Measurements from ENCODE around the gene PRPS1. TPM values are rescaled to one million over a fixed set of nuclear protein-coding genes. Genes with fewer than 3 reads are reported as not detected.
"Not testable (repeated sequence)": the region's sequence is repeated elsewhere in the genome, so short reads cannot be mapped to it uniquely, and the experiment has no call there.

PRPS1 gene
- total and polyA plus RNA-seq, 2 experiments from 2014 or later: 91.1 to 149 TPM

DNA sequence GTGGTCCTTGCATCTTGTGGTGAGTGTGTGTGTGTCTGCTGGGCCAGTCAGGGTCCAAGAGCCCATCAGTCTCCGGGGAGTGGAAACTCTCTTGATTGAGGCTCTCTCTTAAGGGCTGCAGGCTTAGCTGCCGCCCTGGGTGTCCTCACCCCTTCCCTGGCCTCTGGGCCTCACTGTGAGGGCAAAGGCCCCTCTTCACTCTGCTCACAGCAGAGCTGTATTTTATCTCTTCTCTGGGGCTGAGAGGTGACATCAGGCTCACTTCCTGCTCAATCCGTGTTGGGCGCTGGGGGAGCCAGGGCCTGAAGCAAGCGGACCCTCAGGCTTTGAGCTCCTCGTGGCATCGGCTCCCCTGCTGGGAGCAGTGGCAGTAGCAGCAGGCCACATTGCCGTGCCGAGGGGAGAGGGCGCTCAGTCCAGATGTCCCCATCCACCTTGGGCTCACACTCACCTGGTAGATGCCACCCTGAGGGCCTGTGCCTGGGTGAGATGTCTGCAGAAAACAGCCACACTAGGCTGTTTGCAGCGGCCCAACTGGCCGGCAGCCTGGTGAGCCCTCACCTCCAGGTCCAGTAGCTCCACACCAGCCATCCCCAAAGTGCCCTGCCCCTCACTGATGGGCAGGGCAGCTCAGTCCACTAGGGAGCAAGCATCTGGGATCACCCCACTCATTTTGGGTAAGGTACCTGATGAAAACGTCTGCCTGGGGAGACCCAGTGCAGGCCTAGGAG is 24.7 kb upstream of the PRPS1 start:
- no peak overlapping the region for H3K27ac ChIP-seq (ENCODE audit: low read depth)
- no peak overlapping the region for H3K4me3 Mint-ChIP-seq

DNA sequence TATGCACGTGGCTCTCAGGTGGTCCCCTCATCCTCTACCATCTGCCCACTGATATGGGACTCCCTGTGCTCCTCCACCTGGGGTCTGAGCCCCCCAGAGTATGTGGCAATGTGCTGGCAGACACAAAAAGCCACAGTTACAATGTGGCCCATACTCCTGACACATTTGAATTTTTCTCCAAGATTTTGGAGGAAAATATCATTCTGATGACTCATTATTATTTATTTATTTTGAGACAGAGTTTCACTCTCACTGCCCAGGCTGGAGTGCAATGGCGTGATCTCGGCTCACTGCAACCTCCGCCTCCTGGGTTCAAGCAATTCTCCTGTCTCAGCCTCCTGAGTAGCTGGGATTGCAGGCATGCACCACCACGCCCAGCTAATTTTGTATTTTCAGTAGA is 19.2 kb upstream of the PRPS1 start:
- not testable (repeated sequence) for H3K4me2 ChIP-seq; H3K79me2 ChIP-seq (replicated peaks; ENCODE audit: insufficient read depth); H4K20me1 ChIP-seq (replicated peaks; ENCODE audit: insufficient read depth); H3K27ac ChIP-seq (ENCODE audit: low read depth); H3K27me3 Mint-ChIP-seq (ENCODE audit: insufficient read depth, low read depth, poor library complexity); H3K27me3 ChIP-seq (ENCODE audit: insufficient read depth); H3K36me3 Mint-ChIP-seq (ENCODE audit: low read depth); H3K27ac Mint-ChIP-seq; H3K4me3 Mint-ChIP-seq; H3K36me3 ChIP-seq (ENCODE audit: insufficient read depth); H2AFZ ChIP-seq; H3K9me2 ChIP-seq (ENCODE audit: insufficient read depth); DNase-seq (ENCODE audit: low spot score); H3F3A ChIP-seq (replicated peaks; ENCODE audit: low read depth); H3K4me3 ChIP-seq; H3K9me3 Mint-ChIP-seq; ATAC-seq; H3K4me1 Mint-ChIP-seq; H3K4me1 ChIP-seq (ENCODE audit: insufficient read depth)

More for the DNA sequence above, 24.7 kb upstream of the PRPS1 start:
- no peak overlapping the region; the same call in 1 of the 2 replicates for H3K27ac Mint-ChIP-seq
- no peaks in the 10 kb centered on the region for H3K9me3 Mint-ChIP-seq
- H3K4me1 ChIP-seq (ENCODE audit: insufficient read depth): peaks cover 4% of the 10 kb centered on the region; the same call in 1 of the 2 replicates
- no peaks in the 10 kb centered on the region for H3K36me3 ChIP-seq (ENCODE audit: insufficient read depth)
- H4K20me1 ChIP-seq (replicated peaks; ENCODE audit: insufficient read depth): no peaks in the 10 kb centered on the region
- no peak overlapping the region for H3K4me2 ChIP-seq
- H3K27me3 ChIP-seq (ENCODE audit: insufficient read depth): no peaks in the 10 kb centered on the region
- H3K27me3 Mint-ChIP-seq (ENCODE audit: insufficient read depth, low read depth, poor library complexity): peaks cover 2% of the 10 kb centered on the region
- TF ChIP-seq, protein P1, sequence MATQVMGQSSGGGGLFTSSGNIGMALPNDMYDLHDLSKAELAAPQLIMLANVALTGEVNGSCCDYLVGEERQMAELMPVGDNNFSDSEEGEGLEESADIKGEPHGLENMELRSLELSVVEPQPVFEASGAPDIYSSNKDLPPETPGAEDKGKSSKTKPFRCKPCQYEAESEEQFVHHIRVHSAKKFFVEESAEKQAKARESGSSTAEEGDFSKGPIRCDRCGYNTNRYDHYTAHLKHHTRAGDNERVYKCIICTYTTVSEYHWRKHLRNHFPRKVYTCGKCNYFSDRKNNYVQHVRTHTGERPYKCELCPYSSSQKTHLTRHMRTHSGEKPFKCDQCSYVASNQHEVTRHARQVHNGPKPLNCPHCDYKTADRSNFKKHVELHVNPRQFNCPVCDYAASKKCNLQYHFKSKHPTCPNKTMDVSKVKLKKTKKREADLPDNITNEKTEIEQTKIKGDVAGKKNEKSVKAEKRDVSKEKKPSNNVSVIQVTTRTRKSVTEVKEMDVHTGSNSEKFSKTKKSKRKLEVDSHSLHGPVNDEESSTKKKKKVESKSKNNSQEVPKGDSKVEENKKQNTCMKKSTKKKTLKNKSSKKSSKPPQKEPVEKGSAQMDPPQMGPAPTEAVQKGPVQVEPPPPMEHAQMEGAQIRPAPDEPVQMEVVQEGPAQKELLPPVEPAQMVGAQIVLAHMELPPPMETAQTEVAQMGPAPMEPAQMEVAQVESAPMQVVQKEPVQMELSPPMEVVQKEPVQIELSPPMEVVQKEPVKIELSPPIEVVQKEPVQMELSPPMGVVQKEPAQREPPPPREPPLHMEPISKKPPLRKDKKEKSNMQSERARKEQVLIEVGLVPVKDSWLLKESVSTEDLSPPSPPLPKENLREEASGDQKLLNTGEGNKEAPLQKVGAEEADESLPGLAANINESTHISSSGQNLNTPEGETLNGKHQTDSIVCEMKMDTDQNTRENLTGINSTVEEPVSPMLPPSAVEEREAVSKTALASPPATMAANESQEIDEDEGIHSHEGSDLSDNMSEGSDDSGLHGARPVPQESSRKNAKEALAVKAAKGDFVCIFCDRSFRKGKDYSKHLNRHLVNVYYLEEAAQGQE (IDR thresholded peaks at IDR 0.05; ENCODE audit: unreplicated experiment): no peak
- TF ChIP-seq ZNF331 (CRISPR knock-in tag; IDR thresholded peaks at IDR 0.05; ENCODE audit: low read depth) (no peak), STAT1 (IDR thresholded peaks at IDR 0.05; ENCODE audit: unreplicated experiment) (no peak), EZH2phosphoT487 (IDR thresholded peaks at IDR 0.05; ENCODE audit: unreplicated experiment) (no peak), NANOG (IDR thresholded peaks at IDR 0.05; ENCODE audit: borderline replicate concordance) (no peak), EZH2 (IDR thresholded peaks at IDR 0.05; ENCODE audit: low read depth, unreplicated experiment) (no peak), ZNF114 (CRISPR knock-in tag; IDR thresholded peaks at IDR 0.05) (no peak)
- TF ChIP-seq, protein P2, sequence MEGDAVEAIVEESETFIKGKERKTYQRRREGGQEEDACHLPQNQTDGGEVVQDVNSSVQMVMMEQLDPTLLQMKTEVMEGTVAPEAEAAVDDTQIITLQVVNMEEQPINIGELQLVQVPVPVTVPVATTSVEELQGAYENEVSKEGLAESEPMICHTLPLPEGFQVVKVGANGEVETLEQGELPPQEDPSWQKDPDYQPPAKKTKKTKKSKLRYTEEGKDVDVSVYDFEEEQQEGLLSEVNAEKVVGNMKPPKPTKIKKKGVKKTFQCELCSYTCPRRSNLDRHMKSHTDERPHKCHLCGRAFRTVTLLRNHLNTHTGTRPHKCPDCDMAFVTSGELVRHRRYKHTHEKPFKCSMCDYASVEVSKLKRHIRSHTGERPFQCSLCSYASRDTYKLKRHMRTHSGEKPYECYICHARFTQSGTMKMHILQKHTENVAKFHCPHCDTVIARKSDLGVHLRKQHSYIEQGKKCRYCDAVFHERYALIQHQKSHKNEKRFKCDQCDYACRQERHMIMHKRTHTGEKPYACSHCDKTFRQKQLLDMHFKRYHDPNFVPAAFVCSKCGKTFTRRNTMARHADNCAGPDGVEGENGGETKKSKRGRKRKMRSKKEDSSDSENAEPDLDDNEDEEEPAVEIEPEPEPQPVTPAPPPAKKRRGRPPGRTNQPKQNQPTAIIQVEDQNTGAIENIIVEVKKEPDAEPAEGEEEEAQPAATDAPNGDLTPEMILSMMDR (conservative IDR thresholded peaks at IDR 0.05; ENCODE audit: low read depth in 2 of 2): no peak
- no peaks in the 10 kb centered on the region for H3F3A ChIP-seq (replicated peaks; ENCODE audit: low read depth)
- H3K9me2 ChIP-seq (ENCODE audit: insufficient read depth): no peaks in the 10 kb centered on the region
- no peak overlapping the region for H3K4me3 ChIP-seq
- ATAC-seq (no peak), DNase-seq (ENCODE audit: low spot score) (no peak)
- peaks cover 8% of the 10 kb centered on the region for H3K4me1 Mint-ChIP-seq
- H3K36me3 Mint-ChIP-seq (ENCODE audit: low read depth): no peaks in the 10 kb centered on the region
- H3K79me2 ChIP-seq (replicated peaks; ENCODE audit: insufficient read depth): no peaks in the 10 kb centered on the region
- no peak overlapping the region for H2AFZ ChIP-seq
